Measurements from ENCODE around the gene MRPL16. TPM values are rescaled to one million over a fixed set of nuclear protein-coding genes. Genes with fewer than 3 reads are reported as not detected.

The MRPL16 gene
- total RNA-seq, 1 experiment from 2014 or later = 78.9 TPM

GRCh38 chr11:59771605-59772004 lies 39.0 kb downstream of the MRPL16 start:
- CTCF ChIA-PET = interaction anchor here (0.6 to 1.9 kb wide), 4 partner anchors 17 to 148 kb away, joined by 3 to 7 read pairs (median 4); partner anchors contain the start of gene STX3
- ATAC-seq = no peak
- Mint-ChIP-seq H3K27ac (peak overlapping the region; percentile 49), H3K27me3 (ENCODE audit: low read depth) (no peaks in the 10 kb centered on the region), H3K36me3 (peaks cover 23% of the 10 kb centered on the region), H3K4me3 (no peak overlapping the region), H3K4me1 (peaks cover 8% of the 10 kb centered on the region; the same call in 1 of the 2 replicates), H3K9me3 (no peaks in the 10 kb centered on the region)
- POLR2A ChIA-PET = no interaction called here
- TF ChIP-seq CREM (CRISPR knock-in tag; IDR thresholded peaks at IDR 0.05) (no peak), ZNF121 (CRISPR knock-in tag; IDR thresholded peaks at IDR 0.05) (no peak), OVOL2 (CRISPR knock-in tag; IDR thresholded peaks at IDR 0.05; ENCODE audit: borderline replicate concordance) (no peak)
- DNase-seq (ENCODE audit: low spot score) = no peak

- Mint-ChIP-seq H3K27me3 (ENCODE audit: low read depth) (no peaks in the 10 kb centered on the region), H3K4me3 (no peak overlapping the region), H3K9me3 (no peaks in the 10 kb centered on the region), H3K4me1 (peaks cover 11% of the 10 kb centered on the region), H3K36me3 (peaks cover 23% of the 10 kb centered on the region), H3K27ac (no peak overlapping the region)
- ChIA-PET CTCF (interaction anchor here (1.0 to 1.9 kb wide), 2 partner anchors 16 to 148 kb away, joined by 3 to 7 read pairs; partner anchors contain the start of gene STX3), POLR2A (no interaction called here)
- ATAC-seq (no peak), DNase-seq (ENCODE audit: low spot score) (no peak)
- TF ChIP-seq SP1 (CRISPR knock-in tag; conservative IDR thresholded peaks at IDR 0.05) = no peak
- no peak for TF ChIP-seq TEAD1 (CRISPR knock-in tag; IDR thresholded peaks at IDR 0.05)
- TF ChIP-seq E2F5 (CRISPR knock-in tag; IDR thresholded peaks at IDR 0.05) = no peak
- no peak for TF ChIP-seq CBFB (CRISPR knock-in tag; IDR thresholded peaks at IDR 0.05; ENCODE audit: low read depth)
- no peak for TF ChIP-seq HMGXB4 (CRISPR knock-in tag; IDR thresholded peaks at IDR 0.05)
- no peak for TF ChIP-seq ZSCAN18 (CRISPR knock-in tag; IDR thresholded peaks at IDR 0.05)
- TF ChIP-seq ATF2 (CRISPR knock-in tag; IDR thresholded peaks at IDR 0.05; ENCODE audit: borderline replicate concordance, low read depth) = no peak
- no peak for TF ChIP-seq MXD4 (CRISPR knock-in tag; IDR thresholded peaks at IDR 0.05; ENCODE audit: borderline replicate concordance)
- no peak for TF ChIP-seq TP53 (CRISPR knock-in tag; IDR thresholded peaks at IDR 0.05)
- TF ChIP-seq CDX4 (CRISPR knock-in tag; IDR thresholded peaks at IDR 0.05; ENCODE audit: borderline replicate concordance) = no peak
- no peak for TF ChIP-seq SMAD3 (CRISPR knock-in tag; IDR thresholded peaks at IDR 0.05; ENCODE audit: borderline replicate concordance)
- no peak for TF ChIP-seq USF1 (CRISPR knock-in tag; IDR thresholded peaks at IDR 0.05)
- TF ChIP-seq NR1H2 (CRISPR knock-in tag; IDR thresholded peaks at IDR 0.05) = no peak
- no peak for TF ChIP-seq NR2C2 (CRISPR knock-in tag; IDR thresholded peaks at IDR 0.05)
Measured at GRCh38 chr11:59770869-59771268, 39.7 kb downstream of the MRPL16 start.
